Coronary artery (tissue), 2 donors: ENCODE measurements around the gene TDRD12.

Experiments
- DNase-seq: peaks from one replicate; pipeline ENCODE4 v3.0.0-alpha.2; 2017; ENCODE audit warnings: low spot score
- H3K27ac ChIP-seq, 2 donors: fragments of 200-600 bp; sonication (generic); one replicate each; pipeline ENCODE4 v1.5.1; 2016 to 2019
- H3K4me3 ChIP-seq: fragments of 200-600 bp; sonication (generic); 2 replicates; pipeline ENCODE4 v1.5.1; 2016; ENCODE audit warnings: mild to moderate bottlenecking, moderate library complexity
- TF ChIP-seq, protein P1 (sequence below): fragments of 200-600 bp; sonication (generic); IDR thresholded peaks from one replicate; pipeline ENCODE4 v1.5.1; 2019; ENCODE audit warnings: antibody characterized with exemption

TDRD12 gene

DNA sequence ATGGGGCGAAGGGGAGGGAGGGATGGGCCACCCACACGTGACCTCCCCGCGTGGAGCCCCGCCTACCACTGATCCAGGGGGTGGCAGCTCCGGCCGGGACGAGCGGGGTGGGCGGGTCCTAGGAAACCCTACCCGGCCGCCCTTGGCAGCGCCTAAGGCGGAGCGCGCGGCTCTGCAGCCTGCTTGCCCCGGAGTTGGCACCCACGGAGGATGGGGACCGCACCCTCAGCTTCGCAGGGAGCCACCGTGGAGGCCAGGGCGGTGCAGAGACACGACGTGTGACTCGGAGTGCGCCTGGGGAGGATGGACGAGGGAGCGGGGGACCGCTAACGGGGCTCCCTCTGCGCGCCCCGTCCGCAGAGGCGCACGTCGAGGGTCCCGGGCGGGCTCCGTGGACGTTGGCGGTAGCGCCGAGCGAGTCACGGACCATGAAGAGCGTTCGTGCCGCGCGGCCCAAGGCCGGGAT, 43.8 kb upstream of the TDRD12 start, which contains the start of gene RGS9BP:
Gene RGS9BP, plus strand, starts transcription at position 129 of the 466 bp plus-strand sequence. CDS start 416 bp downstream, outside the sequence.
- H3K4me3 ChIP-seq = peak within 1 kb of the TSS; percentile 100
- DNase-seq = peak; percentile 86
- H3K27ac ChIP-seq = peak within 1 kb of the TSS; percentile 64 to 97
- TF ChIP-seq, protein P1, sequence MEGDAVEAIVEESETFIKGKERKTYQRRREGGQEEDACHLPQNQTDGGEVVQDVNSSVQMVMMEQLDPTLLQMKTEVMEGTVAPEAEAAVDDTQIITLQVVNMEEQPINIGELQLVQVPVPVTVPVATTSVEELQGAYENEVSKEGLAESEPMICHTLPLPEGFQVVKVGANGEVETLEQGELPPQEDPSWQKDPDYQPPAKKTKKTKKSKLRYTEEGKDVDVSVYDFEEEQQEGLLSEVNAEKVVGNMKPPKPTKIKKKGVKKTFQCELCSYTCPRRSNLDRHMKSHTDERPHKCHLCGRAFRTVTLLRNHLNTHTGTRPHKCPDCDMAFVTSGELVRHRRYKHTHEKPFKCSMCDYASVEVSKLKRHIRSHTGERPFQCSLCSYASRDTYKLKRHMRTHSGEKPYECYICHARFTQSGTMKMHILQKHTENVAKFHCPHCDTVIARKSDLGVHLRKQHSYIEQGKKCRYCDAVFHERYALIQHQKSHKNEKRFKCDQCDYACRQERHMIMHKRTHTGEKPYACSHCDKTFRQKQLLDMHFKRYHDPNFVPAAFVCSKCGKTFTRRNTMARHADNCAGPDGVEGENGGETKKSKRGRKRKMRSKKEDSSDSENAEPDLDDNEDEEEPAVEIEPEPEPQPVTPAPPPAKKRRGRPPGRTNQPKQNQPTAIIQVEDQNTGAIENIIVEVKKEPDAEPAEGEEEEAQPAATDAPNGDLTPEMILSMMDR = no peak

DNA sequence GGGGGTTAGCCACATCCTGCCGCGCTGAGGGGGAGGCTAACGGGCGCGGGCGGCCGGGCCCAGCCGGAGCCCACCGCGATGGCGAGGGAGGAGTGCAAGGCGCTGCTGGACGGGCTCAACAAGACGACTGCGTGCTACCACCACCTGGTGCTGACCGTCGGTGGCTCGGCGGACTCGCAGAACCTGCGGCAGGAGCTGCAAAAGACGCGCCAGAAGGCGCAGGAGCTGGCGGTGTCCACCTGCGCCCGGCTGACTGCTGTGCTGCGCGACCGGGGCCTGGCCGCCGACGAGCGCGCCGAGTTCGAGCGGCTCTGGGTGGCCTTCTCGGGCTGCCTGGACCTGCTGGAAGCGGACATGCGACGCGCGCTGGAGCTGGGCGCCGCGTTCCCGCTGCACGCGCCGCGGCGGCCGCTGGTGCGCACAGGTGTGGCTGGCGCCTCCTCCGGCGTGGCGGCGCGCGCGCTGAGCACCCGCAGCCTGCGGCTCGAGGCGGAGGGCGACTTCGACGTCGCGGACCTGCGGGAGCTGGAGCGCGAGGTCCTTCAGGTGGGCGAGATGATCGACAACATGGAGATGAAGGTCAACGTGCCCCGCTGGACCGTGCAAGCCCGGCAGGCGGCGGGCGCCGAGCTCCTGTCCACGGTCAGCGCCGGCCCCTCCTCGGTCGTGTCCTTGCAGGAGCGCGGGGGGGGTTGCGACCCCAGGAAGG, 43.2 kb upstream of the TDRD12 start:
- TF ChIP-seq, protein P1 = no peak
- no peak overlapping the region for H3K27ac ChIP-seq

DNA sequence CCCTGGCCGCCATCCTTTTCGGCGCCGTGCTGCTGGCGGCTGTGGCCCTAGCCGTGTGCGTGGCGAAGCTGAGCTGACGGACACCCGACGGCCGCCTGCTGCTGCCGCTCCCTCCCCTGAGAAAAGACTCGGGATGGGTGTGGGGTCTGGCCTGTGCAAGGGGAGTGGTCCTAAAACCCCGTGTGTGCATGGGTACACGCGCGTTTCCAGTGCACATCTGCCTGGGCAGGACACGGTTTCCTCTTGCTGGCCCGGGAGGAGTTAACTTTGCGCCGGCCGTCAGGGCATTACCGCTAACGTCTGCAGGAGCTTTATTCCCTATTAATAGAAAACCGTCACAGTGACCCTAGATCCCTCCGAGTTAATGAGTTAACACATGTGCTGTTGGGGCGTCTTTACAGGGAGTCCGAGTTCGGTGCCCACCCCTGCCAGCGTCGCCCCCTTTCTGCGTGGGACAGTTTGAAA, 42.6 kb upstream of the TDRD12 start:
- TF ChIP-seq, protein P1 = no peak
- Histone ChIP-seq H3K4me3 (no peak overlapping the region), H3K27ac (no peak overlapping the region)
- no peak for DNase-seq

More for the DNA sequence above, 43.2 kb upstream of the TDRD12 start:
- no peak for DNase-seq
- H3K4me3 ChIP-seq = peak overlapping the region; percentile 100

DNA sequence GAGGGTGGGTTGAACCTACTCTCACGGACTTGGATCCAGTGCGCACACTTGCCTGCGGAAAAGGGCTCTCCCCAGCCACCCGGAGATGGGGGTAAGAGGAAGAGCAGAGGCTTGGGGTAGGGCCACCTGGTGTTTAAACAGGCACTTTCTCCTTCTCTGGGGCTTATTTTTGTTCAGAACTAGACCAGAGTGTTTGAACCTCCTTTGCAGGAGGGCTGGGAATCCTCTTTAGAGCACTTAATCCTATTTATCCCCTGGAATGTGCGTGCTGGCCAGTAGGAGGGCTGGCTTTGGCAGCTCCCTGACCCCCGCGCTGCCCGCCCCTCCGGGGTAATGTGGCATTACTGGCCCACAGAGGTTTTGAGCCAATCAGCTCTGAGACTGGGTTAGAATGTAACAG, 41.9 kb upstream of the TDRD12 start:
- Histone ChIP-seq H3K27ac (no peak overlapping the region), H3K4me3 (no peak overlapping the region)
- TF ChIP-seq, protein P1 = no peak
- no peak for DNase-seq

DNA sequence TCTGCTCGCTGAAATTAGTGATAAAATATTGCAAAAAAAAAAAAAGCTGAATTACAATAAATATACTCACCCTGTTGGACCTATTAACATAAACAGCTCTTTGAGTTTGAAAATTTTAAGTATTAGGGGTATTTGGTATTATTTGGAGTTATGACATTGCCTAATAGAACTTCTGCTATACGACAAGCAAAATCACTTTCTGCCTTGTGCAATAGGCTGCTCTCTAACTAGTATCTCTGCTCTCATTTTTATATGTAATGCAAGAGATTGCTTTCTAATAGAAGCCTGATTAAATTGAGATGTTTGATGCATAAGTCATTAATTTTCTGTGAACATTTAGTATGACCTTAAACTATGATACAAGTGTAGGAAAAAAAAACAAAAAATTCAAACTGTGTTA, 38.6 kb upstream of the TDRD12 start:
- no peak for DNase-seq
- Histone ChIP-seq H3K4me3 (no peak overlapping the region), H3K27ac (no peak overlapping the region)
- TF ChIP-seq, protein P1 = no peak

DNA sequence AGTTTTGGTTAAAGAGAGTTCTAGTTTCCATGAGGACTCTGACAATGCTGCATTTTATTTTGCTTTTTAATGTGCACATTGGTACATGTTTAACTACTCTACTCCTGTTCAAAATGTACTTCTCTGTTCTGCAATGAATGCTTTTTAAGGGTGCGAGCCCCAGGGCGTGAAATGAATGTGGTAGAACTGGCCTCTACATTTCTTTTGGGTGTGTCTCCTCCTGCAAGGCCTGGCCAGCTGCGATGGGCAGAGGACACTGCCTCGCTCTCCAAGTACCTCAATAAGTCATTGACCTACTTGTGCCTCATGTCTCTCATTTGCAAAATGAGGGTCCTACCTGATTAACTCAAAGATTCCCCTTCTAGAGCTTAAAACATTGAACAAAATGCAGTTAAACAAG, 37.2 kb upstream of the TDRD12 start:
- no peak overlapping the region for H3K27ac ChIP-seq
- TF ChIP-seq, protein P1 = no peak
- H3K4me3 ChIP-seq = no peak overlapping the region
- no peak for DNase-seq

DNA sequence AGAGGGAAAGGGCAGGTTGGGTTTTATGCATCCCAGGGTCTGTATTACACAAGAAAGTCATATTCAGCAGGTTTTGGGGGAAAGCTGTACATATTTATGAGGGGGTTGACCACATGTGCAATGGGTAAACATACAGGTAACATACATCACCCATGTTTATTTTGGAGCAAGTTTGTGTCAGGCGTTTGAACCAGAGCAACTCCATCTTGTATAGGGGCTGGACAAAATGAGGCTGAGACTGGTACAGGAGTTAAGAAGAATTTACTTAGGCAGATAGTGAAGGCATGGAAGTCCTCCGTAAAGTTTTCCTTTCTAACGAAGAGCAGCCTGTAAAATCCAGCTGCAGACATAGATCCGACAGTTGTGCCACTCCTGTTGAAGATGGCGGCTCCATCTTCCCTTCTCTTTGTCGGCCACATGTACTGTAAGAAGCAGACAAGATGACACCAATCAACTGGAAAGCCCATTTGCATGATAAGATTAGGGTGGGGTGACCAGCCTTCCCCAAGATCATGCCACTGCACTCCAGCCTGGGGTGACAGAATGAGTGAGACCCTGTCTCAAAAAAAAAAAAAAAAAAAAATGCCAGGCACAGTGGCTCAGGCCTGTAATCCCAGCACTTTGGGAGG, 32.6 kb upstream of the TDRD12 start:
- no peak overlapping the region for H3K27ac ChIP-seq
- no peak for DNase-seq
- no peak overlapping the region for H3K4me3 ChIP-seq
- TF ChIP-seq, protein P1 = no peak
